HG02981 (cell line): ENCODE results near the gene CLASP1.

Experiments used
- ATAC-seq: cut with Tn5 transposase; IDR thresholded peaks from one replicate; pipeline ENCODE4 v1.9.1; 2021; ENCODE audit warnings: mild to moderate bottlenecking, moderate library complexity; ENCODE audit not compliant: unreplicated experiment

Gene CLASP1

GRCh38 chr2:121295911-121296650 lies 353.2 kb downstream of the CLASP1 start:
- no peak for ATAC-seq

- no peak for ATAC-seq
Observed at GRCh38 chr2:121294881-121295840, 354.1 kb downstream of the CLASP1 start.

- no peak for ATAC-seq
Observed at GRCh38 chr2:121293450-121294325, 355.6 kb downstream of the CLASP1 start.

GRCh38 chr2:121291251-121291580 lies 358.0 kb downstream of the CLASP1 start:
- no peak for ATAC-seq

GRCh38 chr2:121289271-121289670 lies 360.0 kb downstream of the CLASP1 start:
- ATAC-seq = no peak

- ATAC-seq = no peak
Observed at GRCh38 chr2:121288454-121289231, 360.6 kb downstream of the CLASP1 start.

- ATAC-seq = no peak
Observed at GRCh38 chr2:121287956-121288355, 361.3 kb downstream of the CLASP1 start.
